PC-3 (cell line): ENCODE measurements around the gene DSG4. TPM values are rescaled to one million over a fixed set of nuclear protein-coding genes. Genes with fewer than 3 reads are reported as not detected.

Source experiments
- ATAC-seq: fragments of 200-7000 bp; cut with Tn5 transposase; 2 replicates; pipeline ENCODE4 v1.9.1; 2020; ENCODE audit warnings: mild to moderate bottlenecking, moderate library complexity
- BruUV-seq: library from RNA; stranded (reverse); fragments of 400-500 nt; replicated peaks from 2 replicates; lab custom pipeline; 2021; lab: Mats Ljungman, UMichigan
- CTCF ChIA-PET: fragments of 300-600 bp; sonication (Branson Sonifier 250); formaldehyde crosslinking; loops from one replicate; lab custom pipeline; 2022; ENCODE audit warnings: antibody characterized with exemption; lab: Charles Lee
- POLR2A ChIA-PET: fragments of 300-600 bp; sonication (Branson Sonifier 250); formaldehyde crosslinking; loops from one replicate; lab custom pipeline; 2022; ENCODE audit warnings: antibody characterized with exemption; ENCODE audit not compliant: unreplicated experiment; lab: Charles Lee
- DNase-seq: peaks from one replicate; pipeline ENCODE4 v3.0.0-alpha.2; 2015
- H2AFZ ChIP-seq: fragments of 300-600 bp; sonication (generic); 2 replicates; pipeline ENCODE4 v1.6.0; 2016; ENCODE audit warnings: antibody characterized with exemption, low read length
- H3F3A ChIP-seq: fragments of 300-600 bp; sonication (generic); one replicate; pipeline ENCODE4 v1.6.0; 2017; ENCODE audit warnings: antibody characterized with exemption, low read length, control low read depth, mild to moderate bottlenecking; ENCODE audit not compliant: unreplicated experiment
- H3K27ac ChIP-seq: fragments of 300-600 bp; sonication (generic); 2 replicates; pipeline ENCODE4 v1.5.1; 2016; ENCODE audit warnings: mild to moderate bottlenecking, low read length
- H3K27me3 ChIP-seq: fragments of 300-600 bp; sonication (generic); 2 replicates; pipeline ENCODE4 v1.6.1; 2016; ENCODE audit warnings: low read length, mixed read lengths
- H3K36me3 ChIP-seq: fragments of 300-600 bp; sonication (generic); 2 replicates; pipeline ENCODE4 v1.6.1; 2016; ENCODE audit warnings: low read depth, mixed run types, low read length, mixed read lengths
- H3K4me1 ChIP-seq: fragments of 300-600 bp; sonication (generic); 2 replicates; pipeline ENCODE4 v1.5.1; 2016; ENCODE audit warnings: low read length; ENCODE audit not compliant: insufficient read depth
- H3K4me2 ChIP-seq: fragments of 300-600 bp; sonication (generic); 2 replicates; pipeline ENCODE4 v1.6.0; 2016; ENCODE audit warnings: low read length
- H3K4me3 ChIP-seq: fragments of 300-600 bp; sonication (generic); 2 replicates; pipeline ENCODE4 v1.5.1; 2016; ENCODE audit warnings: mild to moderate bottlenecking, low read length, mixed read lengths
- H3K79me2 ChIP-seq: fragments of 300-600 bp; sonication (generic); 2 replicates; pipeline ENCODE4 v1.6.1; 2017; ENCODE audit warnings: low read length, mixed read lengths
- H3K9ac ChIP-seq: fragments of 300-600 bp; sonication (generic); 2 replicates; pipeline ENCODE4 v1.6.0; 2016; ENCODE audit warnings: mild to moderate bottlenecking, low read length
- H3K9me2 ChIP-seq: fragments of 300-600 bp; sonication (generic); replicated peaks from 2 replicates; pipeline ENCODE4 v1.6.1; 2016; ENCODE audit warnings: mixed run types, low read length, mixed read lengths
- H3K9me3 ChIP-seq: fragments of 300-600 bp; sonication (generic); 2 replicates; pipeline ENCODE4 v1.6.1; 2016; ENCODE audit warnings: low read length, mixed read lengths
- H4K20me1 ChIP-seq: fragments of 300-600 bp; sonication (generic); 2 replicates; pipeline ENCODE4 v1.6.1; 2016; ENCODE audit warnings: low read length, mixed read lengths
- CTCF ChIP-seq: fragments of 300-600 bp; sonication (generic); conservative IDR thresholded peaks from 2 replicates; pipeline ENCODE4 v1.5.1; 2017; ENCODE audit warnings: antibody characterized with exemption, low read depth, mild to moderate bottlenecking, low read length
- EZH2 ChIP-seq: fragments of 300-600 bp; sonication (generic); IDR thresholded peaks from one replicate; pipeline ENCODE4 v1.6.1; 2017; ENCODE audit warnings: antibody characterized with exemption, mild to moderate bottlenecking, low read length; ENCODE audit not compliant: unreplicated experiment
- EZH2phosphoT487 ChIP-seq: fragments of 300-600 bp; sonication (generic); IDR thresholded peaks from 2 replicates; pipeline ENCODE4 v1.6.1; 2018; ENCODE audit warnings: mild to moderate bottlenecking, antibody characterized with exemption, low read length, borderline replicate concordance
- intact Hi-C: fragments of 100-400 bp; cut with micrococcal nuclease; formaldehyde crosslinking; loops from 2 replicates; pipeline ENCODE4 v1.9.0; 2023
- total RNA-seq: library from RNA; depleted of rRNA; stranded (reverse); fragments of >200 nt; gene quantifications from 2 replicates; pipeline ENCODE4 v1.2.3, GENCODE V29; 2014

The DSG4 gene
- total RNA-seq, 1 experiment from 2014 or later: 0.04 TPM

GRCh38 chr18:31426021-31426420 is 49.4 kb downstream of the DSG4 start:
- Histone ChIP-seq H3K36me3 (no peaks in the 10 kb centered on the region), H4K20me1 (no peaks in the 10 kb centered on the region), H3K27me3 (no peaks in the 10 kb centered on the region), H3K9me2 (no peaks in the 10 kb centered on the region), H3K79me2 (no peaks in the 10 kb centered on the region), H3K4me2 (no peak overlapping the region), H3K4me1 (peaks cover 10% of the 10 kb centered on the region; the same call in 1 of the 2 replicates), H3K9ac (no peak overlapping the region), H3K27ac (no peak overlapping the region), H3K9me3 (no peaks in the 10 kb centered on the region), H3F3A (no peaks in the 10 kb centered on the region), H3K4me3 (no peak overlapping the region), H2AFZ (no peak overlapping the region)
- no peak for ATAC-seq
- CTCF ChIA-PET: no interaction called here
- no TSS peak for BruUV-seq
- TF ChIP-seq EZH2 (no peak), EZH2phosphoT487 (no peak), CTCF (no peak)
- DNase-seq: no peak
- POLR2A ChIA-PET: no interaction called here
- intact Hi-C loops: no loop called here

DNA sequence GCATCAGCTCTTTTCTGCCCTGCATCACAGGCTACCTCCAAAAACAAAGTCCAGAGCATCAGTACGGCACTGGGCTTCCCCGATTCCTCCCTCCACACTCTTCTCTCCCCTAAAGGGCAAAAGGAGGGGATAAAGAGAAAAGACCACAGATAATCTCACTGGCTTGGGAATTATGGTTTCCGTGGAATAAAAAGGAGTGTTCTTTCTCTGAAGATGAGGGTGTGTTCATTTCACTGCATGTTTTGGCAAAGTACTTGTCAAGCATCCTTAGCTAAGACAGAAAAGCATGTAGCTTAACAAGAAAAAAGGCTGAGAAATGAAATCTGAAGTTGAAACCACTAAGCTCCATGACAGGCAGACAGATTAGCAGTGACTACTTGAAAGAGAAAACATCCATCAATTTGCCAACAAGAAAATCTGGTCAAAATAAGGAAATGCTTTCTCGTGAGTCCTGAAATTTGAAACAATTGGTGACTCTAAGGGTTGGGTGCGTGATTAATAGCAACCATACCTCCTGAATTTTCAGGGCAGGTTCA is 50.4 kb downstream of the DSG4 start:
- intact Hi-C loops: no loop called here
- no peak for DNase-seq

More for the DNA sequence above, 50.4 kb downstream of the DSG4 start:
- Histone ChIP-seq H4K20me1 (no peaks in the 10 kb centered on the region), H3K27me3 (no peaks in the 10 kb centered on the region), H3K79me2 (no peaks in the 10 kb centered on the region), H3K27ac (no peak overlapping the region), H3K36me3 (no peaks in the 10 kb centered on the region), H3K9ac (no peak overlapping the region), H3K4me3 (no peak overlapping the region), H3K4me2 (no peak overlapping the region), H3K9me2 (no peaks in the 10 kb centered on the region), H3K4me1 (peaks cover 10% of the 10 kb centered on the region; the same call in 1 of the 2 replicates), H3K9me3 (no peaks in the 10 kb centered on the region), H3F3A (no peaks in the 10 kb centered on the region), H2AFZ (no peak overlapping the region)
- TF ChIP-seq EZH2phosphoT487: no peak
- TF ChIP-seq EZH2: no peak
- TF ChIP-seq CTCF: no peak
- ChIA-PET POLR2A (no interaction called here), CTCF (no interaction called here)
- ATAC-seq: no peak
- no TSS peak for BruUV-seq
